Liver (tissue), 9 donors: Measurements from ENCODE around the gene PSMA5. TPM values are rescaled to one million over a fixed set of nuclear protein-coding genes. Genes with fewer than 3 reads are reported as not detected.

ENCODE experiments used
- DNase-seq: peaks from one replicate; pipeline ENCODE4 v3.0.0-alpha.2; 2017; ENCODE audit warnings: low spot score
- H3K27ac ChIP-seq, 2 donors: one replicate each; pipeline ENCODE4 v1.7.0; 2013; ENCODE audit warnings: inconsistent platforms in 2 of 2, low read length in 2 of 2, control low read depth in 1 of 2, low read depth in 1 of 2, mild to moderate bottlenecking in 1 of 2
- H3K27me3 ChIP-seq, 4 donors: one replicate each; pipeline versions ENCODE4 v1.6.1 to v1.7.0; 2013; ENCODE audit warnings: low read length in 3 of 4, inconsistent platforms in 1 of 4, mild to moderate bottlenecking in 1 of 4, moderate library complexity in 1 of 4; ENCODE audit not compliant: control insufficient read depth in 4 of 4, insufficient read depth in 4 of 4
- H3K36me3 ChIP-seq, 4 donors: one replicate each; pipeline versions ENCODE4 v1.6.1 to v1.7.0; 2013; ENCODE audit warnings: low read length in 3 of 4, mild to moderate bottlenecking in 3 of 4, low read depth in 1 of 4, moderate library complexity in 1 of 4; ENCODE audit not compliant: control insufficient read depth in 4 of 4, insufficient read depth in 3 of 4
- H3K4me1 ChIP-seq, 4 donors: one replicate each; pipeline versions ENCODE4 v1.6.1 to v1.7.0; 2013; ENCODE audit warnings: low read length in 3 of 4, mild to moderate bottlenecking in 3 of 4, moderate library complexity in 1 of 4; ENCODE audit not compliant: control insufficient read depth in 4 of 4, insufficient read depth in 4 of 4
- H3K4me3 ChIP-seq, 3 donors: one replicate each; pipeline versions ENCODE4 v1.6.1 to v1.7.0; 2013; ENCODE audit warnings: low read length in 3 of 3, control low read depth in 1 of 3, low read depth in 1 of 3, mild to moderate bottlenecking in 1 of 3
- H3K9ac ChIP-seq, 2 donors: one replicate each; pipeline ENCODE4 v1.7.0; 2013; ENCODE audit warnings: low read length in 2 of 2, mild to moderate bottlenecking in 2 of 2, moderate library complexity in 2 of 2, control low read depth in 1 of 2, low read depth in 1 of 2
- H3K9me3 ChIP-seq, 4 donors: one replicate each; pipeline versions ENCODE4 v1.6.1 to v1.7.0; 2013; ENCODE audit warnings: low read length in 3 of 4; ENCODE audit not compliant: control insufficient read depth in 4 of 4
- EGR1 ChIP-seq, 2 donors: IDR thresholded peaks; 2 replicates each; pipeline ENCODE4 v1.6.1; 2016 to 2018; ENCODE audit warnings: antibody characterized with exemption in 2 of 2, low read depth in 2 of 2
- FOXA1 ChIP-seq: IDR thresholded peaks from 2 replicates; pipeline ENCODE4 v1.6.1; 2016; ENCODE audit warnings: antibody characterized with exemption
- FOXA2 ChIP-seq: IDR thresholded peaks from 2 replicates; pipeline ENCODE4 v1.6.1; 2016; ENCODE audit warnings: antibody characterized with exemption
- GABPA ChIP-seq, 2 donors: IDR thresholded peaks in 1 of 2; conservative IDR thresholded peaks in 1 of 2; 2 replicates each; pipeline ENCODE4 v1.6.1; 2016; ENCODE audit warnings: antibody characterized with exemption in 2 of 2, mild to moderate bottlenecking in 1 of 2, moderate library complexity in 1 of 2
- HNF4A ChIP-seq, 2 donors: conservative IDR thresholded peaks; 2 replicates each; pipeline ENCODE4 v1.6.1; 2016; ENCODE audit warnings: antibody characterized with exemption in 2 of 2, mild to moderate bottlenecking in 2 of 2
- HNF4G ChIP-seq: IDR thresholded peaks from 2 replicates; pipeline ENCODE4 v1.6.1; 2016; ENCODE audit warnings: antibody characterized with exemption
- JUND ChIP-seq, 2 donors: IDR thresholded peaks; 2 replicates each; pipeline ENCODE4 v1.6.1; 2016; ENCODE audit warnings: antibody characterized with exemption in 2 of 2
- NR2F2 ChIP-seq: IDR thresholded peaks from 2 replicates; pipeline ENCODE4 v1.6.1; 2016; ENCODE audit warnings: antibody characterized with exemption
- RAD21 ChIP-seq, 2 donors: IDR thresholded peaks; 2 replicates each; pipeline ENCODE4 v1.6.1; 2016; ENCODE audit warnings: antibody characterized with exemption in 2 of 2, mild to moderate bottlenecking in 2 of 2
- RXRA ChIP-seq, 2 donors: IDR thresholded peaks; 2 replicates each; pipeline ENCODE4 v1.6.1; 2017 to 2018; ENCODE audit warnings: antibody characterized with exemption in 2 of 2, mild to moderate bottlenecking in 1 of 2
- SP1 ChIP-seq: IDR thresholded peaks from 2 replicates; pipeline ENCODE4 v1.6.1; 2018; ENCODE audit warnings: antibody characterized with exemption, mild to moderate bottlenecking
- TAF1 ChIP-seq: conservative IDR thresholded peaks from 2 replicates; pipeline ENCODE4 v1.6.1; 2016; ENCODE audit warnings: antibody characterized with exemption, mild to moderate bottlenecking
- YY1 ChIP-seq: IDR thresholded peaks from 2 replicates; pipeline ENCODE4 v1.6.1; 2016; ENCODE audit warnings: antibody characterized with exemption, mild to moderate bottlenecking
- WGBS: extraction: QIAGEN DNeasy Blood & Tissue Kit; methylation state at CpG from one replicate; pipeline ENCODE4 v1.1.7; 2013; 5-methylcytosine and 5-hydroxymethylcytosine counted together
- polyA plus RNA-seq, 2 donors: library from polyadenylated mRNA; stranded (reverse) in 1 of 2; unstranded in 1 of 2; fragments of 200-250 nt in 1 of 2; fragments of >200 nt in 1 of 2; fragmentation: Nextera tagmentation in 1 of 2; extraction: Ambion mirVana in 1 of 2; gene quantifications; one replicate each; pipeline versions ENCODE4 v1.2.1 to v1.2.3, GENCODE V29; 2013 to 2015
- total RNA-seq, 2 donors: library from RNA; depleted of rRNA; stranded (reverse); fragments of >200 nt; gene quantifications; one replicate each; pipeline ENCODE4 v1.2.3, GENCODE V29; 2014
- TF ChIP-seq, protein P1 (sequence below): IDR thresholded peaks from 2 replicates; pipeline ENCODE4 v1.6.1; 2016; ENCODE audit warnings: antibody characterized with exemption, mild to moderate bottlenecking
- TF ChIP-seq, protein P2 (sequence below): IDR thresholded peaks from 2 replicates; pipeline ENCODE4 v1.6.1; 2016; ENCODE audit warnings: antibody characterized with exemption
- TF ChIP-seq, protein P3 (sequence below): fragments of 150-350 bp; IDR thresholded peaks from 2 replicates; pipeline ENCODE4 v1.5.1; 2017; ENCODE audit warnings: improper control_type of control experiment, low read depth, low read length; ENCODE audit not compliant: missing input control
- TF ChIP-seq, protein P4 (sequence below): IDR thresholded peaks from 2 replicates; pipeline ENCODE4 v1.6.1; 2016; ENCODE audit warnings: antibody characterized with exemption
- TF ChIP-seq, protein P5 (sequence below): IDR thresholded peaks from 2 replicates; pipeline ENCODE4 v1.6.1; 2016; ENCODE audit warnings: antibody characterized with exemption
- donor health status: healthy.
- donor health status: healthy.
- donor health status: healthy.
- donor health status: healthy.
- donor health status: healthy.

The PSMA5 gene
- total and polyA plus RNA-seq, 4 donors, result 26.3 to 88.6 (median 67.9) TPM

DNA sequence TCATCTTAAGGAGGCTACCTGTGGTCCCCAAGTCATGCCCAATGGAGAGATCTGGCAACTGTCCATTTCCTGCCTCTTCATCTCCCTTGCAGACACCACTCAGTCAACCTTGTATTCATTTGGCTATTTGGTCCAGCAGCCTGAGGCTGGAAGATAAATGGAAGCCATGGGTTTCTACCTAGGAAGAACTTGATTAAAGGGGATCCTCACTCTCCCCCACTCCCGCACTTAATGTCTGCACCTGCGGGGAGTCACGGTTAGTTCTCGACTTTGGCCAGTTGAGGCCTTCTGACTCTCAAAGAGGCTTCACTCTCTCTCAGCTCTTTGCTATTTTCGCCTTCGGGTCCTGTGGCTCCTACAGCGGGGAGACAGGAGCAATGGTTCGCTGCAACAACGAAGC lies 49.0 kb upstream of the PSMA5 start:
- no peak for DNase-seq
- Histone ChIP-seq H3K4me1 (no peaks in the 10 kb centered on the region), H3K27me3 (no peaks in the 10 kb centered on the region), H3K4me3 (no peak overlapping the region), H3K9ac (no peak overlapping the region), H3K9me3 (no peaks in the 10 kb centered on the region), H3K27ac (no peak overlapping the region), H3K36me3 (peaks cover 0 to 2% (median 0%) of the 10 kb centered on the region in 4 donors)
- 85% methylated on average over 9 of the region's 9 CpGs for WGBS
- TF ChIP-seq HNF4G, result no peak
- no peak for TF ChIP-seq FOXA2
- no peak for TF ChIP-seq FOXA1
- TF ChIP-seq, protein P1, sequence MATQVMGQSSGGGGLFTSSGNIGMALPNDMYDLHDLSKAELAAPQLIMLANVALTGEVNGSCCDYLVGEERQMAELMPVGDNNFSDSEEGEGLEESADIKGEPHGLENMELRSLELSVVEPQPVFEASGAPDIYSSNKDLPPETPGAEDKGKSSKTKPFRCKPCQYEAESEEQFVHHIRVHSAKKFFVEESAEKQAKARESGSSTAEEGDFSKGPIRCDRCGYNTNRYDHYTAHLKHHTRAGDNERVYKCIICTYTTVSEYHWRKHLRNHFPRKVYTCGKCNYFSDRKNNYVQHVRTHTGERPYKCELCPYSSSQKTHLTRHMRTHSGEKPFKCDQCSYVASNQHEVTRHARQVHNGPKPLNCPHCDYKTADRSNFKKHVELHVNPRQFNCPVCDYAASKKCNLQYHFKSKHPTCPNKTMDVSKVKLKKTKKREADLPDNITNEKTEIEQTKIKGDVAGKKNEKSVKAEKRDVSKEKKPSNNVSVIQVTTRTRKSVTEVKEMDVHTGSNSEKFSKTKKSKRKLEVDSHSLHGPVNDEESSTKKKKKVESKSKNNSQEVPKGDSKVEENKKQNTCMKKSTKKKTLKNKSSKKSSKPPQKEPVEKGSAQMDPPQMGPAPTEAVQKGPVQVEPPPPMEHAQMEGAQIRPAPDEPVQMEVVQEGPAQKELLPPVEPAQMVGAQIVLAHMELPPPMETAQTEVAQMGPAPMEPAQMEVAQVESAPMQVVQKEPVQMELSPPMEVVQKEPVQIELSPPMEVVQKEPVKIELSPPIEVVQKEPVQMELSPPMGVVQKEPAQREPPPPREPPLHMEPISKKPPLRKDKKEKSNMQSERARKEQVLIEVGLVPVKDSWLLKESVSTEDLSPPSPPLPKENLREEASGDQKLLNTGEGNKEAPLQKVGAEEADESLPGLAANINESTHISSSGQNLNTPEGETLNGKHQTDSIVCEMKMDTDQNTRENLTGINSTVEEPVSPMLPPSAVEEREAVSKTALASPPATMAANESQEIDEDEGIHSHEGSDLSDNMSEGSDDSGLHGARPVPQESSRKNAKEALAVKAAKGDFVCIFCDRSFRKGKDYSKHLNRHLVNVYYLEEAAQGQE, result no peak
- no peak for TF ChIP-seq NR2F2
- no peak for TF ChIP-seq YY1
- no peak for TF ChIP-seq TAF1
- TF ChIP-seq RAD21 (IDR thresholded peaks at IDR 0.05), result no peak
- TF ChIP-seq, protein P2, sequence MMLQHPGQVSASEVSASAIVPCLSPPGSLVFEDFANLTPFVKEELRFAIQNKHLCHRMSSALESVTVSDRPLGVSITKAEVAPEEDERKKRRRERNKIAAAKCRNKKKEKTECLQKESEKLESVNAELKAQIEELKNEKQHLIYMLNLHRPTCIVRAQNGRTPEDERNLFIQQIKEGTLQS, result no peak
- no peak for TF ChIP-seq JUND (IDR thresholded peaks at IDR 0.05)
- TF ChIP-seq, protein P3, sequence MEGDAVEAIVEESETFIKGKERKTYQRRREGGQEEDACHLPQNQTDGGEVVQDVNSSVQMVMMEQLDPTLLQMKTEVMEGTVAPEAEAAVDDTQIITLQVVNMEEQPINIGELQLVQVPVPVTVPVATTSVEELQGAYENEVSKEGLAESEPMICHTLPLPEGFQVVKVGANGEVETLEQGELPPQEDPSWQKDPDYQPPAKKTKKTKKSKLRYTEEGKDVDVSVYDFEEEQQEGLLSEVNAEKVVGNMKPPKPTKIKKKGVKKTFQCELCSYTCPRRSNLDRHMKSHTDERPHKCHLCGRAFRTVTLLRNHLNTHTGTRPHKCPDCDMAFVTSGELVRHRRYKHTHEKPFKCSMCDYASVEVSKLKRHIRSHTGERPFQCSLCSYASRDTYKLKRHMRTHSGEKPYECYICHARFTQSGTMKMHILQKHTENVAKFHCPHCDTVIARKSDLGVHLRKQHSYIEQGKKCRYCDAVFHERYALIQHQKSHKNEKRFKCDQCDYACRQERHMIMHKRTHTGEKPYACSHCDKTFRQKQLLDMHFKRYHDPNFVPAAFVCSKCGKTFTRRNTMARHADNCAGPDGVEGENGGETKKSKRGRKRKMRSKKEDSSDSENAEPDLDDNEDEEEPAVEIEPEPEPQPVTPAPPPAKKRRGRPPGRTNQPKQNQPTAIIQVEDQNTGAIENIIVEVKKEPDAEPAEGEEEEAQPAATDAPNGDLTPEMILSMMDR, result no peak
- no peak for TF ChIP-seq HNF4A (conservative IDR thresholded peaks at IDR 0.05)
- TF ChIP-seq EGR1 (IDR thresholded peaks at IDR 0.05; ENCODE audit: low read depth in 2 of 2), result no peak
- no peak for TF ChIP-seq SP1
- no peak for TF ChIP-seq GABPA (IDR thresholded peaks at IDR 0.05 in 1 of 2, conservative IDR thresholded peaks at IDR 0.05 in 1 of 2)
- TF ChIP-seq, protein P4, sequence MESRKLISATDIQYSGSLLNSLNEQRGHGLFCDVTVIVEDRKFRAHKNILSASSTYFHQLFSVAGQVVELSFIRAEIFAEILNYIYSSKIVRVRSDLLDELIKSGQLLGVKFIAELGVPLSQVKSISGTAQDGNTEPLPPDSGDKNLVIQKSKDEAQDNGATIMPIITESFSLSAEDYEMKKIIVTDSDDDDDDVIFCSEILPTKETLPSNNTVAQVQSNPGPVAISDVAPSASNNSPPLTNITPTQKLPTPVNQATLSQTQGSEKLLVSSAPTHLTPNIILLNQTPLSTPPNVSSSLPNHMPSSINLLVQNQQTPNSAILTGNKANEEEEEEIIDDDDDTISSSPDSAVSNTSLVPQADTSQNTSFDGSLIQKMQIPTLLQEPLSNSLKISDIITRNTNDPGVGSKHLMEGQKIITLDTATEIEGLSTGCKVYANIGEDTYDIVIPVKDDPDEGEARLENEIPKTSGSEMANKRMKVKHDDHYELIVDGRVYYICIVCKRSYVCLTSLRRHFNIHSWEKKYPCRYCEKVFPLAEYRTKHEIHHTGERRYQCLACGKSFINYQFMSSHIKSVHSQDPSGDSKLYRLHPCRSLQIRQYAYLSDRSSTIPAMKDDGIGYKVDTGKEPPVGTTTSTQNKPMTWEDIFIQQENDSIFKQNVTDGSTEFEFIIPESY, result no peak
- no peak for TF ChIP-seq RXRA (IDR thresholded peaks at IDR 0.05)
- TF ChIP-seq, protein P5, sequence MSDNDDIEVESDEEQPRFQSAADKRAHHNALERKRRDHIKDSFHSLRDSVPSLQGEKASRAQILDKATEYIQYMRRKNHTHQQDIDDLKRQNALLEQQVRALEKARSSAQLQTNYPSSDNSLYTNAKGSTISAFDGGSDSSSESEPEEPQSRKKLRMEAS, result no peak
